Fibroblast of pulmonary artery (primary cell): Measurements from ENCODE around the gene PKP4.

ENCODE experiments used
- DNase-seq: peaks from one replicate; pipeline ENCODE4 v3.0.0-alpha.2; 2010; ENCODE audit warnings: low read depth
- H3K4me3 ChIP-seq: replicated peaks from 2 replicates; pipeline ENCODE4 v1.5.1; 2011; ENCODE audit warnings: low read depth, mild to moderate bottlenecking, control low read depth, low read length, moderate library complexity
- CTCF ChIP-seq: IDR thresholded peaks from 2 replicates; pipeline ENCODE4 v1.5.1; 2011; ENCODE audit warnings: mild to moderate bottlenecking, control low read depth, low read length, inconsistent platforms; ENCODE audit errors: missing control alignments

The PKP4 gene

GRCh38 chr2:158603205-158603604 lies 146.5 kb downstream of the PKP4 start:
- DNase-seq: no peak
- TF ChIP-seq CTCF: no peak
- no peak overlapping the region for H3K4me3 ChIP-seq

- TF ChIP-seq CTCF: no peak
Observed at GRCh38 chr2:158603986-158604385, 147.2 kb downstream of the PKP4 start.

DNA sequence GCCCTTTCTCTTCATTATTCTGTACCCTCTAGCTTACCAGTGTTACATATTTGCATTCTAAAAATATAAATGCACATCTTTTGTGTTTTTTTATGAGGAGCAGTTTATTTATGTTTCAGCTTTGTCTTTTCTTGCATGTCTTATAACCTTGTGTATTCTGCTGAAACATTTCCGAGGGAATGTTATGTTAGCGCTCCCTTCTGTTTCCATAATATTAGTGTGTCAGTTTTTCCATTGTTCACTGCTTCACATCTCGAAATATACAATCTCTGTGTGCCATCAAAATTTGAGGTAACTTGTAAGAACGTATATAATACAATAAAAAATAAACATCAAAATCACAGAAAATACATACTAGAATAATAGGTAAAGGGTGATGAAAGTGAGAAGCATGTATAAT lies 153.3 kb downstream of the PKP4 start:
- H3K4me3 ChIP-seq: no peak overlapping the region
- TF ChIP-seq CTCF: no peak
- DNase-seq: no peak

More at GRCh38 chr2:158603986-158604385, 147.2 kb downstream of the PKP4 start:
- no peak overlapping the region for H3K4me3 ChIP-seq
- DNase-seq: no peak

DNA sequence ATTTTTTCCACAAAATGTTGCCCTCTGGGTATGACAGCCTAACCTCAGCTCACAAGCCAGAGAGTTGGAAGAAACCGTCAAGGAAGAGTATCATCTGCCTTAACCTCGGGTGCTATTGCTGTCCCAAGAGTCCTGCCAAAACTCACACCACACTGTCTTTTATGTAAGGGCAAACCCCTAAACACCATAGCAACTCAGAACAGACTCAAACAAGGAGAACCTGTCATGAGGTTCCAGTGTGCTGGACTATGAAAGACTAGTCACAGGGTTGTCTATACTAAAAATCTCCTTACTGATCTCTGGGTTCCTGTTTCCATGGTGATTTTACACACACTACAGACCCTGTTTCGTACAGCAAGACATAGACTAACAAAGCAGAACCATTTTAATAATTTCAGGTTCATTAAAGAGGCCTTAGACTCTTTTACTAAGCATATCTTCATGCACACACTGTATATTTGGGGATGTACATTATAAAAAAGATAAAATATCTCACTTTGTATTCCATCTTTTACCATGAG lies 159.8 kb downstream of the PKP4 start:
- H3K4me3 ChIP-seq: no peak overlapping the region
- no peak for TF ChIP-seq CTCF
- no peak for DNase-seq

DNA sequence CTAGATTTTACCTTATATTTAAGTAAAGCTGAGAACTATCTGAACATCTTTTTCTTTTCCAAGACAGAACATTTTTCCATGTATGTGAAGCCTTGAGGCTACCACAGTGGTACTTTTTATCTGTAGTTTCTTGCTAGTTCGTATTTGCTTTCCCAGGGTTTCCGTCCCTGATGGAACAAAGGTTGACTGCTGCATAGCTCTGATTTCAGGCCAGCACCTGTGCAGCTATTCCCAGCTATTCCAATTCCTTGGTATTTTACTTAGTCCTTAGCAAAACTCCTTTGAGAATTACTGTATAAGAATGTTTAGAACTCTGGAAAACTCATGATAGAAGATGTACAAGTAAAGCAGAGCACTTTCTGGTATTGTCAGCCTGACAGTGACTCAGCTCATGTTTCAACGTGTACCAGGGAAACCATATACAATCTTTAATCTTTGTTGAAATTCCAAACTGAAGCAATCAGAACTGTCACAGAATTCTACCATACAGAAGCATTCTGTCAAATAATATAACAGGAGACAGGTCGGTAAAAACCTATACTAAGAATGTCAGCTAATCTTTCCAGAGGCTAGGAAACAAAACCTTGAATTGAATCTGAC lies 162.2 kb downstream of the PKP4 start:
- H3K4me3 ChIP-seq: no peak overlapping the region
- TF ChIP-seq CTCF: no peak
- DNase-seq: peak; percentile 29

- no peak overlapping the region for H3K4me3 ChIP-seq
- no peak for TF ChIP-seq CTCF
- DNase-seq: peak; percentile 64
Observed at GRCh38 chr2:158619496-158619895, 162.7 kb downstream of the PKP4 start.

GRCh38 chr2:158620656-158621055 lies 163.9 kb downstream of the PKP4 start:
- no peak for DNase-seq
- no peak overlapping the region for H3K4me3 ChIP-seq
- no peak for TF ChIP-seq CTCF
